Gastrocnemius medialis (tissue), 4 donors: ENCODE results near the gene SI.

Experiments used
- CTCF ChIP-seq, 5 experiments: fragments of 450-650 bp in 3 of 5; fragments of 200-600 bp in 2 of 5; sonication (generic) in 2 of 5; IDR thresholded peaks in 4 of 5; conservative IDR thresholded peaks in 1 of 5; 1 replicate in 4 of 5; 2 replicates in 1 of 5; pipeline ENCODE4 v1.5.1; 2016 to 2019; ENCODE audit warnings: antibody characterized with exemption in 5 of 5, mild to moderate bottlenecking in 3 of 5, moderate library complexity in 3 of 5
- POLR2A ChIP-seq, 2 donors: fragments of 450-650 bp; IDR thresholded peaks; one replicate each; pipeline ENCODE4 v1.6.1; 2017; ENCODE audit warnings: antibody characterized with exemption in 2 of 2, mild to moderate bottlenecking in 2 of 2, moderate library complexity in 2 of 2

GRCh38 chr3:165081183-165081582 is 2.9 kb upstream of the SI start:
- TF ChIP-seq CTCF (IDR thresholded peaks at IDR 0.05 in 4 of 5, conservative IDR thresholded peaks at IDR 0.05 in 1 of 5) (no peak), POLR2A (IDR thresholded peaks at IDR 0.05) (no peak)
